GM21515 (cell line): ENCODE data around the gene KDM8.

ENCODE experiments used
- ATAC-seq: cut with Tn5 transposase; IDR thresholded peaks from one replicate; pipeline ENCODE4 v1.9.1; 2021; ENCODE audit not compliant: unreplicated experiment

KDM8 gene

GRCh38 chr16:27203507-27204311 is at the start of gene KDM8:
KDM8 (plus strand) TSS chr16:27203526; CDS start chr16:27210124, 6,598 bp downstream.
- peak; percentile 79 for ATAC-seq

DNA sequence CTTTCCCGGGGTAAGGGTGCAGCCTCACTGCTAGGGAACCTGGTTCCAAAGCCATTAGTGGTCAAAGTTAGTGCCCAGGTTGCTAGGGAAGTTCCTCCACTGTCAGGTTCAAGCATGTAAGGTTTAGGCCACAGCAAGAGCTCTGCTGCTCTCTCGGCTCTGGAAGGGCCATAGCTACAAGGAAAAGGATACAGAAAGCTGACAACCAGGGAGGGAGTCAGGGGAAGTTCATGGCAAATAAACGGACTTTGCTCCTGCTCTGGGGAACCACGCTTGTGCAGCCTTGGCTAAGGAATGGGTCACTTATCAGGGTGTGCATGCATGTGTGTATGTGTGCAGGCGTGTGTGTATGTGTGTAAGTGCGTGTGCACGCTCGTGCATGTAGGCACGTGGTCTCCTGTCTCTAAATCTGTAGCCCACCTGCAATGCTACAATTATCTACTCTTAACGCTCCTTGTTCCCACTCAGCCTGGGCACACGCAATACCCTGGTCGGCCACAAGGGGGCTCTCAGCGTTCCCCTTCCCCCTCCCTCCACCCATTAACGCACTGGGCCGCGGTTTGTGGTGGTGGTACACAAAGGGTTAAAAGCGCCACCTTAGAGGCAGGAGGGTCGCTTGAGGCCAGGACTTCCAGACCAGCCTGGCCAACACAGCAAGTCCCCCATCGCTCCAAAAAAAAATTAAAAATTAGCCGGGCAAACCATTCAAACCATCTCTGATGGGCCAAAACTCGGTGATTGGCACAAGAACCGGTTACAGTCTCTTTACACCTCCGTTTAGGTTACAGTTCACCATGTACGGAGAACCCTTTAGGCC is 48.4 kb upstream of the KDM8 start:
- ATAC-seq: no peak

GRCh38 chr16:27156579-27156978 is 46.7 kb upstream of the KDM8 start:
- no peak for ATAC-seq

GRCh38 chr16:27161398-27161797 is 41.9 kb upstream of the KDM8 start:
- no peak for ATAC-seq

DNA sequence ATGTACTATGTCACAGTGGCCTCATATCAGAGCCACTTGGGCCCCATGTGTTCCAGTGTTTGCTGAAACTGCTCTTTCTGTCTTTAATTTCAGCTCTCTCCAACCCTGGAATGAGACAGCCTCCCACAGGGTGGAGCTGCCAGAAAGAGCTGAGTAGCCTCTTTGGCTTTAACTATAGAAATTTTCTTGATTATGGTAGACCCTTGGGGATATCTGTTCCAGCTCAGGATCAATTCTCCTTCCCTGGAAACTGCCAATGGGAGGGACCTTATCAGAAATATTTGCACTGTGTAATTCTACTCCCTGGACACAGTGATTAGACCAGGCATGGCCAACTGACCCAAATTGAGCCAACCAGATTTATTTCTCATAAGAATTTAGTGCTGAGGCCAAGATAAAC is 39.0 kb upstream of the KDM8 start:
- ATAC-seq: no peak

GRCh38 chr16:27165576-27165975 is 37.8 kb upstream of the KDM8 start:
- ATAC-seq: no peak

- no peak for ATAC-seq
These were observed 34.5 kb upstream of the KDM8 start for GRCh38 chr16:27168790-27169189.

DNA sequence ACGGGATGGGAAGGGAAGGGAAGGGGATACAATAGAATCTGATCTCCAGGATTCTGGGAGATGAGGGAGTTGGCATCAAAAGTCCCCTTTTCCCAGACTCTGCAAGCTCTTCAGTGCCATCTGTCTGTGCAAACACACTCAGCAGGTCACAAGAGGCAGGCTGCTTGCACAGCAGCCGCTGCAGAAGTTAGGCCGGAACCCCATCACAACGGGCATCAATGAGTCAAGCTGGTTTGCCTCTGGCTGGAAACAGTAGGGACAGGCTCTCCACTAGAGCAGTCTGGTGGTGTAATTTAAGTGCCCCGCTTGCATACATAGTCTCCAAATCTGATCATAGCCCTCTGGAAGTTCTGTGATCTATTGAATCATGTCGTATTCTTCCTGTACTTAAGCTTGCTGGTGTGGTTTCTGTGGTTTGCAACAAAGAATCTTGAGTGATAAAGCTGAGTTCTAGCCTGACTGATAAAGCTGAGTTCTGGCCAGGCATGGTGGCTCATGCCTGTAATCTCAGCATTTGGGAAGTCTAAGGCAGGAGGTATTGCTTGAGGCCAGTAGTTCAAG is 33.7 kb upstream of the KDM8 start:
- no peak for ATAC-seq

DNA sequence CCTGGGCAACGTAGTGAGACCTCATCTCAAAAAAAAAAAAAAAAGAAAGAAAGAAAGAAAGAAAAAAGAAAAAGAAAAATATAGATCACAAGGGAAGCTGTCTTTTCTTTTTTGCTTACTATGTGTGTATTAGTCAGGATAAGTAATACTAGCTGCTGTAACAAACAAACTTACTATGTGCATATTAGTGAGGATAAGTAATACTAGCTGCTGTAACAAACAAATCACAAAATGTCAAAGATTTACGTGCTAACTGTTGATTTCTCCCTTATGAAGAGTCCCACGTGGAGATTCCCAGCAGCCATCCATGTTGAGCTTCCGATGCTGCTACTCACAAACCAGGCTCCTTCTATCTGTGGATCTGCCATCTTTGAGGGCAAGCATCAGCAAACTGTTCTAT is 31.7 kb upstream of the KDM8 start:
- ATAC-seq: no peak

GRCh38 chr16:27174007-27174406 is 29.3 kb upstream of the KDM8 start:
- no peak for ATAC-seq

DNA sequence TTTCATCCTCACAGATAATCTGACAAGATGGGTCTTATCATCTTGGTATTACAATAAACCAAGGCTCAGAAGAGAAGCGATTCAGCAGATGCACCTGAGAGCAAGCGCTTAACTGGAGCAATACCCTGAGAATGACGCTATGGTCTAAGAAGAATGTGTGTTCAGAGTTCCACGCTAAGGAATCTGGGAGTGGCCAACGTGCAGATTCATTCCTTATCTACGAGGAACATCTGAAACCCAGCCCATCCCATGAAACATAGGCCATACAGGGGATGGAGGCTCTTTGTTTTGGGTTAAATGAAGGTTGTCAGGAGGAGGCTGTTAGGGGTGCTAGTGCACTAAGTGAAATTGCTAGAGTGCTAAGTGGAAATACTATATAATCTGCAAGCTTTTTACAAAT is 28.5 kb upstream of the KDM8 start:
- ATAC-seq: no peak

GRCh38 chr16:27175888-27176287 is 27.4 kb upstream of the KDM8 start:
- no peak for ATAC-seq

DNA sequence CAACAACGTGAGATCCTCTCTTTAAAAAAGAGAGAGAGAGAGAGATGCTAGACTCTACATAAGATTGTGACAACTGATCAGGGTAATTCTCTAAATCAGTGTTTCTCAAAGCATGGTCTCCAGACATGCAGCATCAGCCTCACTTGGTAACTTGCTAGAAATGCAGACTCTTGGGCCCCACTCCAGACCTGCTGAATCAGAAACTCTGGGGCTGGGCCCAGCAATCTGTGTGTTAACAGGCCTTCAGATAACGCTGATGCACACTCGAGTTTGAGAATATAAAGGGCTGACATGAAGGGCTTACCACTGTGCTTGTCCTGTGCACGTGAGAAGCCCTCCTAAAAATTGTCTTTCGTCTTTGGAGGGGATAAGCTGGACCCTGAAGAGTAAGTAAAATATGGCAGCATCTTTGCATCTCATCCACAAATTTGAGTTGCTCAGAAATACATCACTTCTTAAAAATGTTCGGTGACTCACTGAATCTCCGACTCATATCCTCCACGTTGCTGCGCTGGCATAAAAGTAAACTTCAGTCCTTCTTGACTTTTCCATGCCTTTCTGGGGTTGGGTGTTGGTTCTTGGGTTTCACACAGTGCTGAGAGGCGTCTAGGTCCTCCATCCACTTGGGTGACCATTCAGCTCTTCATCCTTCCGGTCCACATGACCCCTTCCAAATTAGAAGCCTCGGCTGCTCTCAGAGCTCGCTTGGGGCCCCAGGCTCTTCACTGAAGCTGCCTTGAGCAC is 26.1 kb upstream of the KDM8 start:
- ATAC-seq: no peak

DNA sequence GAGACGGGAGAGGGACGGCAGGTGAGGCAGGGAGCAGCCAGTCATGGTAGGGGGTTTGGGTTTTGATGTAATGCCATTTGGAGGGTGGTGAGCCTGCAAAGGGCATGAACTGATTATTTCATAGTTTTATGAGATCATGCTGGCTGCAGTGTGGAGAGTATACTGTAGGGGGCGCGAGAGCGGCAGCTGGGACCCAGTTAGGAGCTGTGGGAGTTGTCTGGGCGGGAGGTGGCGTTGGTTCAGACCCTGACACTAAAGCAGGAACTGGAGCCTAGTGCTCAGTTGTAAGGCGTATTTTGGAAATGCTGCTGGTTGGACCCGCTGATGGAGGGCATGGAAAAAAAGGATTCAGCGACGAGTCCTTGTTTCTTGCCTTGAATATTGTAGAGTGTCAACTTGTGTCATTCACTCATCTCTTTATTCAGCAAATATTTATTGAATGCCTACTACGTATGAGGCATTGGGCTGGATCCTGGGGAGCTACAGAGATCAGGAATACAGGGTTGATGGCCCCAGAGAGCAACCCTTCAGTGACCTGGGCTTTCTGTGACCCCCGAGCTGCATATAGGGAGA is 23.7 kb upstream of the KDM8 start:
- peak; percentile 67 for ATAC-seq

DNA sequence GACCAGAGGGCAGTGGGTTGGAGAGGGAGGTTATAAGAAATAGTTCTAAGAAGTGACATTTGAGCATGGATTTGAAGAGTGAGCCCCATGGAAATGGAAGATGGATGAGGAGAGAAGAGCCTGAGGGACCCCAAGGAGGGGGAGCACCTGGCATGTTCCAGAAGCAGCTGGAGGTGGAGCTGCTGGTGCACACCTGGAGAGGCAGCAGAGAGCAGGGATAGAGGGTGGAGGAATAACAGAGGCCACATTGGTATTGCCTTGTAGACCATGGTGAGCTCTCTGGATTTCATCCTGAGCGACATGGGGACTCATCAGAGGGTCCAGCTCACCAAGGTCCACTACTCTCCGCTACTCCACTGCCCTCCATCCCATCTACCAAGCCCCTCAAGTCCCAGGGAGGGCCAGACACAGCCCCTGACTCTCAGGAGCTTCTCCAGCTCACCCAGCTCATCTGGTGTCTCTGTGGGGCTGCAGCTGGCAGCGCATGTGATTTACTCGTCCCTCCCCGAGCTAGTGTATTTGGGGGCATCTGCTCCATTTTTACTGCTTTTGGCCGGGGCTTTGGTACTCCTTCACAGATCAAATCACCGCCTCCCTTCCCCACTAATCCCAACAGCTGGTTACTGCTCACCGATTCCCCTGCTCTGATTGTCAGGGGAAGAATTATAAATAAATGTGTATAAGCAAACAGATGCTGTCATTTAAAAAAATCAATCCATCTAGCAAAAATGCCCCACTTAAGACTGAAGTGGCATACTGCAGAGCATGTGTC is 22.1 kb upstream of the KDM8 start:
- ATAC-seq: no peak

- ATAC-seq: no peak
These were observed 20.4 kb upstream of the KDM8 start for GRCh38 chr16:27182906-27183405.

GRCh38 chr16:27185776-27186130 is 17.6 kb upstream of the KDM8 start:
- no peak for ATAC-seq

DNA sequence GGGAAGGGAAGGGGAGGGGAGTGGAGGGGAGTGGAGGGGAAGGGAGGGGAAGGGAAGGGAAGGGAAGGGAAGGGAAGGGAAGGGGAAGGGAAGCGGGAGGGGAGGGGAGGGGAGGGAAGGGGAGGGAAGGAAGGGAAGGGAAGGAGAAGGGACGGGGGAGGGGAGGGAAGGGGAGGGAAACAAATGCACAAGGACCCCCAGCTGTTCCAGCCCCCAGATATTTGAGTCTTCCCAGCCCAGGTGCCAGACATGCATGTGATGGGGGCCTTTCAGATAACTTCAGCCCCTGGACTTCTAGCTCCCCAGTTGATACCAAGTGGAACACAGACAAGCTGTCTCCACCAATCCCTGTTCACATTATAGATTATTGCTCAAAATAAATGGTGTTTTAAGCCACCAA is 14.7 kb upstream of the KDM8 start:
- no peak for ATAC-seq

DNA sequence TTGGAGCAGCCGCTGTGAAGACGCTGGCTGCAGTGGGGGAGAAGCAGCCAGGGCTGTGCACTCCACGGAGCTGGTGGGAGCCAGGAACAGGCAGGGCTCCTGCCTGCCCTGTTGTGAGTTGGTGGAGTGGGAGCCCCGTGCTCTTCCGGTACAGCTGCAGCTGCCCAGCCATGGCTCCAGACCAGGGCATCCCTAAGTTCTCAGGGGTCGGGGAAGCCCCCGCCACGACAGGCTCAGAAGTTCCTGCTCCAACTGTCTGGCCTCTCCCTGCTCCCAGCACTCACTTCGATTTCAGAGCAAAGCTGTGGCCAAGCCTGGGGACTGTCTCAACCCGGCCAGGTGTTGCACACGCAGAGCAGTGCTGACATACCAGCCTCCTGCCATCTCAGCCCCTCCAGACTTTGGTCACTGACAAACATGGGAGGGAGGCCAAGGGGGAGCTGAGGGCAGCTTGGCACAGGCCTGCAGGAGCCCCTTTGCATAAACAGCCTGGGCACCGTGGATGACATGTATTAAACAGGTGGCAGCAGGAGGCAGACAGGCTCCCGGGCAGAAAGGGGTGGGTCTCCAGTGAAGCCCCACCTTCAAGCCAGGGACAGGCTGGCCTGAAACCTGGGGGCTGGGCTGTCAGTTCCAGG is 13.9 kb upstream of the KDM8 start:
- ATAC-seq: no peak
